Transverse colon (tissue), 4 donors: ENCODE data around the gene TUBA8.
A peak's percentile ranks its signal among the peaks of the same experiment; 100 is the strongest.

Experiments used
- CTCF ChIP-seq, 5 experiments: fragments of 200-600 bp in 3 of 5; fragments of 450-650 bp in 2 of 5; sonication (generic) in 3 of 5; IDR thresholded peaks; 1 replicate in 2 of 5; 2 replicates in 3 of 5; pipeline ENCODE4 v1.5.1; 2016 to 2017; ENCODE audit warnings: antibody characterized with exemption in 5 of 5, inconsistent platforms in 3 of 5, mild to moderate bottlenecking in 2 of 5, moderate library complexity in 1 of 5
- EP300 ChIP-seq: sonication (generic); formaldehyde crosslinking; IDR thresholded peaks from one replicate; pipeline ENCODE4 v1.6.1; 2017; ENCODE audit warnings: antibody characterized with exemption, low read depth
- POLR2A ChIP-seq: fragments of 450-650 bp; IDR thresholded peaks from one replicate; pipeline ENCODE4 v1.6.1; 2016; ENCODE audit warnings: antibody characterized with exemption, mild to moderate bottlenecking, moderate library complexity
- POLR2AphosphoS5 ChIP-seq, 3 donors: sonication (generic); formaldehyde crosslinking; IDR thresholded peaks; one replicate each; pipeline ENCODE4 v1.6.1; 2016; ENCODE audit warnings: antibody characterized with exemption in 3 of 3

GRCh38 chr22:18073467-18073866 is 37.1 kb upstream of the TUBA8 start:
- TF ChIP-seq CTCF (IDR thresholded peaks at IDR 0.05) = no peak
- TF ChIP-seq POLR2AphosphoS5 (IDR thresholded peaks at IDR 0.05) = peak in 1 of 3 donors; percentile 29
- no peak for TF ChIP-seq POLR2A
- TF ChIP-seq EP300 = no peak
